GM21381 (cell line): ENCODE results near the gene PPP1R17.
A peak's percentile ranks its signal among the peaks of the same experiment; 100 is the strongest.

Experiments used
- ATAC-seq: cut with Tn5 transposase; IDR thresholded peaks from one replicate; pipeline ENCODE4 v1.9.1; 2021; ENCODE audit warnings: mild to moderate bottlenecking, moderate library complexity; ENCODE audit not compliant: unreplicated experiment

PPP1R17 gene

DNA sequence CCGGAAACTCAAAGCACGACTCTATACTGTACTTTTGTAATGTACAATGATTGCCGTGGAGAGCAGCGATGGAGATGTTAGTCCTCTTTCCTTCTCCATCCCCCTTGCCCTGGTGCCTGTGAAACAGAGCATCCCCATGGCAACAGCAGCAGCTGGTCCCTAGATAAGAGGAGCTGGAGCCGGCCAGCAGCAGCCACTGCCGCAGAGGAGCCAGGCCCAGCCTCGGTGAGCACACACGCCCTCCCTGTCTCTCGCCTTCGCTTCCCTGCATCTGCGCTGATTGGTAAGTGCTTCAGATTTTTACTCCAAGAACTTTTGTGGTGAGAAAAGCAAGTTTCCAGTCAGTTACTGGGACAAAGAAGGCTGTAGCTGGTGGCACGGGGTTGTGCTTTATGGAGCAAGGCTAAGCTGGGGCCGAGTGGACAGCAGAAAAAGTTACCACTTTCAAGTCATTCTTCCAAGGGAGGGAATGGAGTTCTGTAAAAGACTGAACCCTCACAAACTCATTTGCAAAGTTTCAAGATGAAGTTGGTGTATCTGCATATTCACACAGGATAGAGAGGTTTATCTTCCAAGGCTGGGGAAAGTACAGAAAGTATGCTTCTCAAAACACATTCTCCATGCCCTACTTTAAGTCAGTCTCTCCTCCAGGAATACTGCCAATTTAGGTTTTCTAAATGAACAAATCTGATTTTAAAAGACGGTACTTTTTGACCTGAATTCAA is at the start of gene PPP1R17:
Gene PPP1R17 (plus strand): TSS at position 192 of the 725 bp plus-strand sequence. CDS start 5,227 bp downstream, outside the sequence.
- no peak for ATAC-seq

GRCh38 chr7:31640381-31640780 is 46.6 kb upstream of the PPP1R17 start:
- ATAC-seq: no peak

DNA sequence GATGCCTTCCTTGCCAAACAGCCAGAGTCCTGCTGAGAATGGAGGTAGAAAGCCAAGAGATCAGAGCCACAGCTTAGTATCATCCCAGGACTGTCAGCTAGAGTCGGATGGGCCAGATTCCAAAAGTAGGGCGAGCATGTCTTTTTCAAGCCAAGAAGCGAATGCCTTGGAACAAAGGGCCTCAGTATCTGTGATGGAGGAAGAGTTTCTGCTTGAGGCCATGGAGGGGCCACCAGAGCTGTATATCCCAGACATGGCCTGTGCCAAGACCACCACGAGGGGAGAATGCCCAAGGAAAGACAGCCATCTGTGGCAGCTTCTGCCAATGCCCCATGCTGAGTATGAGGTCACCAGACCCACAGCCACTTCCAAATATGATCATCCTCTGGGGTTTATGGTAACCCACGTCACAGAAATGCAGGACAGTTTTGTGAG is 44.3 kb upstream of the PPP1R17 start:
- ATAC-seq: no peak

DNA sequence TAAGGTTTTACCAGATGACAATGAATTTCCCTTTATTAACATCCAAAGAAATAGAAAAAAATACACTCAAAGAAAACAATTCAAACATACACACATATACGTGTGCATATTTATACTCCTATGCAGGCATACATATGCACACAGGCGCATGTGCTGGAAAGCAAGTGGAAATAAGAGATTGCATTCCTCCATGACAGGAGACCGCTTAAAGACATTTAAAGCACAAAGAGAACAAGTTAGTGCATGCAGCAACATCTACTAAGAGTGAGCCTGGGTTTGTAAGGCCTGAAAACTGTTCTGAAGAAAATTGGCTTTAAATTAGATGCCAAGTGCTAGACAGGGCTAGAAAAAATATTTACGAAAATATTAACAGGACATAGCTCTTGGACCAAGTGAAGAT is 40.1 kb upstream of the PPP1R17 start:
- ATAC-seq: no peak

GRCh38 chr7:31647511-31647910 is 39.5 kb upstream of the PPP1R17 start:
- no peak for ATAC-seq

- ATAC-seq: no peak
Observed at GRCh38 chr7:31648288-31648687, 38.7 kb upstream of the PPP1R17 start.

- no peak for ATAC-seq
Observed at GRCh38 chr7:31648880-31649279, 38.1 kb upstream of the PPP1R17 start.

- ATAC-seq: no peak
Observed at GRCh38 chr7:31651234-31652062, 35.6 kb upstream of the PPP1R17 start.

DNA sequence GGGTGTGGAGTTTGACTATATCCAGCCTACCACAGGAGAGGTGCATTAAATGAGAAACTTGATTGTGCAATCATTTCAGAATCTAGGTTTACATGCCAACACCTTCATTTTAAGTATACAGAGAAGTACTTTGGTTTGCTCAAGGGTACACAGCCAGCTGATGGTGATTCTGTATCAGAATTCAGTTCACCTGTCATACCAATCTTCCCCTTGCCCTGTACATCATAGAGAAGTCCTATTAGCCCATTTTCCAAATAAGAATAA is 35.0 kb upstream of the PPP1R17 start:
- ATAC-seq: no peak

GRCh38 chr7:31663072-31663471 is 23.9 kb upstream of the PPP1R17 start:
- ATAC-seq: no peak

GRCh38 chr7:31664890-31665289 is 22.1 kb upstream of the PPP1R17 start:
- ATAC-seq: no peak

DNA sequence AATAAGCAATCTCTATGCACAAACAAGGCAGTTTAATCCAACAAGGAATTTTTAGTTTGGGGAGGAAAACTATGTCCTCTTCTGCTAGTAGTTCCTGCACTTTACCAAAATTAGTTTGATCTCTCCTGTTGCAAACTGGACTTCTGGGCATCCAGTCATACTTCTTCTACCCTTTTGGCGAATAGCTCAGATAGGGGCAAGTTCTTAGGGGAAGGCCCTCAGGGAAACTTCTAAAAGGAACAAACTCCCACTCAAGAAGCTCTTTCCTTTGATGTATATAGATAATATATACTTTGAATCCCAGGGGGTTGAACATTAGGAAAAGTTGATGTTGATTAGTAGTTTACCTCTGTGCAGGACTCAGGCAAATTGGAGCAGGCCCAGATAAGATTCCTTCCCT is 21.5 kb upstream of the PPP1R17 start:
- no peak for ATAC-seq

GRCh38 chr7:31669461-31669860 is 17.6 kb upstream of the PPP1R17 start:
- ATAC-seq: no peak

GRCh38 chr7:31679574-31680305 is 7.3 kb upstream of the PPP1R17 start:
- ATAC-seq: no peak

GRCh38 chr7:31683445-31684225 is 3.4 kb upstream of the PPP1R17 start:
- no peak for ATAC-seq

- peak; percentile 96 for ATAC-seq
Observed at GRCh38 chr7:31688372-31688771, 1.4 kb downstream of the PPP1R17 start.

DNA sequence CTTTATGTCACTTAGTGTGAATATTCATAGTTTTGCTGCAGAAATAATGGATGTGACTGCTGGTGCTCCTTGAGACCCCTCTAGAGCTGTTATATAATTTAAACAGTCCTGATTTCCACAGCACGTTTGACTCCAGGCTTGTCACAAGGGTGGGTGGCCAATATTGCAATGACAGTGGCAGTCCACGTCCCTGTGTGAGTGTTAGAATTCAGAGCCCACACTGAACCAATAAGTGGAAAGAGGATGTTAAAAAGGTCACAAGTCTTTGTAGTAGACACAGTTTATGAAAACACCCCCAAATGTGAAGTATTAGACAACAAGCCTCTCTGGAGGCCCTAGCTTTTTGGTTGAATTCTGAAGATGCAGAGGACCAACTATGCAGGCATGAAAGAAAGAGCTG is 2.0 kb downstream of the PPP1R17 start:
- ATAC-seq: no peak

DNA sequence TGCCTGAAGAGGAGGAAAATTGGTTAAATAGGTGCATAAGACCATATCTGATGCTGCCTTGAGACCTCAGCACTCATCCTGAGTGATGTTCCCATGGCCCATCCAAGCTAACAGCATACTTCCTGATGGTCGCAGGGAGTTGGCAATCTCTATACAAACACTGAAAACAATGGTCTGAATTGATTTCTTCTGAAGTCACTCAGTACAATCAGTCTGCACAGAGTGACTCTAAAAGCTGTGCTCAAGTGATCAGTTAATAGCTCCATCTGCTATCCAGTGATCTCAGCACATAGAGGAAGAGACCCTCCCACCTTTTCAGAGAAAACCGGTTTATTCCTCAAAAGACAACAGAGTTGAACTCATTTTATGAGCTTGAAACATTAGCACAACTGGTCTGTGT is 3.9 kb downstream of the PPP1R17 start:
- ATAC-seq: no peak

- ATAC-seq: no peak
Observed at GRCh38 chr7:31692451-31692850, 5.4 kb downstream of the PPP1R17 start.

DNA sequence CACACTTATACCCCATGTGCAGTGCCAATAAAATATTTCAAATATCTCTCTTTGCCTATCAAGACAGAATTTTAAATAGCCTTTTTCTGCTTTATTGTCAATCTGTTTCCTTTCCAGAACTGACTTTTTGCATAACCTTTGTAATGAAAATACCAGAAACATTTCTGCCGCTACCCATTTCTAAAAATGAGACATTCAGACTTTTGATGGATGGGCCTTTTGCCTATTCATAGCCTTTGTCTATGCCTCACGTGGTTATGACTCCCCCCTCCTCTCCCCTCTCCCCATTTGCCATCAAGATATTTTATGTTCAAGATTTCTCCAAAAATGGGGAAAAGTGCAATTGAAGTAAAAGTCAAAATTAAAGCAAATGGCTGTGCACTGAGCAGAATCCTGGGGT is 5.9 kb downstream of the PPP1R17 start:
- no peak for ATAC-seq
